HEK293 (cell line): Measurements from ENCODE around the gene KRT13.

Source experiments
- BCL11A ChIP-seq: fragments of 450-650 bp; formaldehyde crosslinking; IDR thresholded peaks from 2 replicates; pipeline ENCODE4 v1.5.1; 2016; ENCODE audit warnings: low read depth, missing biosample characterization, missing genetic modification characterization
- CTCF ChIP-seq: fragments of 450-650 bp; formaldehyde crosslinking; IDR thresholded peaks from 2 replicates; pipeline ENCODE4 v1.5.1; 2016; ENCODE audit warnings: missing biosample characterization, missing genetic modification characterization
- KLF16 ChIP-seq: fragments of 450-650 bp; formaldehyde crosslinking; IDR thresholded peaks from 2 replicates; pipeline ENCODE4 v1.5.1; 2017; ENCODE audit warnings: missing biosample characterization, missing genetic modification characterization
- PRDM10 ChIP-seq: fragments of 450-650 bp; formaldehyde crosslinking; IDR thresholded peaks from 2 replicates; pipeline ENCODE4 v1.5.1; 2016; ENCODE audit warnings: missing biosample characterization, missing genetic modification characterization
- PRDM6 ChIP-seq: fragments of 450-650 bp; formaldehyde crosslinking; IDR thresholded peaks from 2 replicates; pipeline ENCODE4 v1.5.1; 2017; ENCODE audit warnings: missing biosample characterization, missing genetic modification characterization
- REPIN1 ChIP-seq: fragments of 450-650 bp; formaldehyde crosslinking; IDR thresholded peaks from 2 replicates; pipeline ENCODE4 v1.5.1; 2017; ENCODE audit warnings: missing biosample characterization, missing genetic modification characterization, low read depth
- SETDB1 ChIP-seq: IDR thresholded peaks from one replicate; pipeline ENCODE4 v1.6.1; 2017; ENCODE audit warnings: mild to moderate bottlenecking, low read length, moderate library complexity, mixed read lengths; ENCODE audit not compliant: insufficient read length
- YY1 ChIP-seq: fragments of 450-650 bp; formaldehyde crosslinking; IDR thresholded peaks from 2 replicates; pipeline ENCODE4 v1.5.1; 2018; ENCODE audit warnings: missing biosample characterization, missing genetic modification characterization
- ZNF175 ChIP-seq: fragments of 450-650 bp; formaldehyde crosslinking; IDR thresholded peaks from 2 replicates; pipeline ENCODE4 v1.5.1; 2016; ENCODE audit warnings: missing biosample characterization, missing genetic modification characterization
- ZNF239 ChIP-seq: fragments of 450-650 bp; formaldehyde crosslinking; IDR thresholded peaks from 2 replicates; pipeline ENCODE4 v1.5.1; 2016; ENCODE audit warnings: missing biosample characterization, missing genetic modification characterization

- TF ChIP-seq YY1 (tag by site-specific recombination) (no peak), SETDB1 (no peak), BCL11A (tag by site-specific recombination) (no peak), CTCF (tag by site-specific recombination) (no peak), PRDM6 (tag by site-specific recombination) (no peak), KLF16 (no peak), REPIN1 (tag by site-specific recombination) (no peak), ZNF175 (tag by site-specific recombination) (no peak), PRDM10 (tag by site-specific recombination) (no peak), ZNF239 (tag by site-specific recombination) (no peak)
These were observed 5.1 kb downstream of the KRT13 start for GRCh38 chr17:41500131-41500911.
